GM18867 (cell line): ENCODE results near the gene DOK6.

Source experiments
- ATAC-seq: cut with Tn5 transposase; IDR thresholded peaks from one replicate; pipeline ENCODE4 v1.9.1; 2021; ENCODE audit warnings: mild to moderate bottlenecking, moderate library complexity; ENCODE audit not compliant: unreplicated experiment

Gene DOK6

DNA sequence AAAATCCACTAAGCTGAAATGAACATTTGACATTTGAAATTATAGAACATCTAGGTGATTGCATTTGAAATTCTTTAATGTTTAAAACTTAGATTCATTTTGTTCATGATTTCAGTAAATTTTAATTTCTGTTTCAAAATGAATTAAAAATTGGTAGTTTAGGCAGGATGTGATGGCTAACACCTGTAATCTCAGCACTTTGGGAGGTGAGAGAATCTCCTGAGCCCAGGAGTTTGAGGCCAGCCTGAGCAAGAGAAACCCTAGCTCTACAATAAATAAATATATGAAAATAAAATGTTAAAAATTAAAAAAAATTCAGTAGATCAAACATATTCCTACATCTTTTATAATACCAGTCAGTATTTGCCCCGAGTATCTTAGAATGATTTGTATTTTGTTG is 330.0 kb downstream of the DOK6 start:
- ATAC-seq, result no peak

- ATAC-seq, result no peak
Measured at GRCh38 chr18:69734536-69734935, 333.8 kb downstream of the DOK6 start.

- no peak for ATAC-seq
Measured at GRCh38 chr18:69736730-69737129, 336.0 kb downstream of the DOK6 start.

- ATAC-seq, result no peak
Measured at GRCh38 chr18:69737851-69738250, 337.2 kb downstream of the DOK6 start.

GRCh38 chr18:69747388-69747787 is 346.7 kb downstream of the DOK6 start:
- no peak for ATAC-seq

DNA sequence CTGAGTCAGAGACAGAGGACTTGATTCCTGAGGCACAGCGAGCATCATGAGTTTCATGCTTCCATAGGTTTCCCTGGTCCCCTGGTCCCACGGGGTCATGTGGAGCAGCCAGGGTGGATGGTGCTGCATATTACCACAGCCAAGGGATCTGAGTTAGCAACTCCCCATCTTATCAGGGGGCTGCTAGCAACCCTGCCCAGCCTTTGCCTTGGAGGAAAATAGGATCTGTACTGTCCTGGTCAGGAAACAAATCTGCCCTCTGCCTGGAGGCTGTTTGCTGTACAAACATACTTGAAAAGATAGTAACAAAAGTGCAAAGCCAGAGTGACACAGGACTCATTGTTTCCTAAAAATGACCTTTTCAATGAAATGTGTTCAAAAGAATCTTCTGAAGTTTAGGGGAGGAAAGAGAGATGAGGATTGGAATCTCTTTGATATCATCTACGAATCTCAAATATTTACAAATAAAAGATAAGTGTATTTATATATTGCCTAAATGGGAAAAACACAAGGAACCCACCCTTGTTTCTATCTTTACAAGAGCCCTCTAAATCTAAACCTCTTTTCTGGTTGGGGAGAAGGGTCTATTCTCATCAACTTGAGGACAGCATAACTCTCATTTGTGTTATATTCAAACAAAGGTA is 352.2 kb downstream of the DOK6 start:
- ATAC-seq, result no peak

DNA sequence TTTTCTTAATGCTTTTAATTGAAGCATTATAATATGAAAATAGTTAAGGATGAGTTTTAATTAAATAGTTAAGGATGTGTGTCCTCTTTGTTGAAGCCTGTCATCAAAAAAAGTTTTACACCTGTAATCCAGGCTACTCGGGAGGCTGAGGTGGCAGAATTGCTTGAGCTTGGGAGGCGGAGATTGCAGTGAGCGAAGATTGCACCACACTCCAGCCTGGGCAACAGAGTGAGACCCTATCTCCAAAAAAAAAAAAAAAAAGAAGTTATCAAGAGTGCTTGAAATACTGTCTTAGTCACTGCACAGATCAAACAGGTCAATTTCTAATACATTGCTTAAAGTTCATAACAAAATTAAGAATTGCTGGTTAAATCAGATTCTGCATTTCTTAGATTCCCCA is 353.4 kb downstream of the DOK6 start:
- no peak for ATAC-seq

GRCh38 chr18:69755041-69755440 is 354.4 kb downstream of the DOK6 start:
- ATAC-seq, result no peak

DNA sequence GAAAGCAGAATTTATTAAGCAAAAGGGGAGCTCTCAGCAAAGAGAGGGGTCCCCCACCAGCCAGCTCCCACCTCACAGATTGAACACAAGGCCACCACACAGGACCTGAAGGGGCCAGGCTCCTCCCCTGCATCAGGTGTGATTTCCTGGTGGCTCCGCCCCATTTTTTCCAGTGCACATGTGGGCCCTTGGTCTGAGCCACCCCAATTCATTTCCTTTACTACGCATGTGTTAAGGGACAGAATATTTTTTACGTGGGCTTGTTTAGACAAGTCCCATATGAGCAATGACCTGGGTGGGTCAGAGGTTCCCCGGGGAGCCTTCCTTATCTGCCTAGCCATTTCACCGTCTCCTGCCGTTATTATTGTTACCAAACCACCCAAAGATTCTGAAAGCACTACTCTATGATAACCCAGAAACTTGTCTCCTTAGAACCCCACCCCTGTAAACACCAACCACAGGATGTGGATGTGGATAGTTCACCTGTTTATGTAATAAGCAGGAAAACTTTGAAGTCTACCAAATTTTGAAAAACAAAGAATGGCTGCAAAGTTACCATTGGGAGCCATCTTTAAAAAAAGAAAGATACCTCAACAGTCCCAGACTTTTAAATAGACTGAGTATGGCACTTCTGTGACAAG is 355.3 kb downstream of the DOK6 start:
- ATAC-seq, result no peak

- ATAC-seq, result no peak
Measured at GRCh38 chr18:69757733-69758132, 357.0 kb downstream of the DOK6 start.

- ATAC-seq, result no peak
Measured at GRCh38 chr18:69758458-69758857, 357.8 kb downstream of the DOK6 start.

- no peak for ATAC-seq
Measured at GRCh38 chr18:69759046-69759445, 358.4 kb downstream of the DOK6 start.

GRCh38 chr18:69763002-69763401 is 362.3 kb downstream of the DOK6 start:
- ATAC-seq, result no peak

- ATAC-seq, result no peak
Measured at GRCh38 chr18:69763821-69764220, 363.1 kb downstream of the DOK6 start.

DNA sequence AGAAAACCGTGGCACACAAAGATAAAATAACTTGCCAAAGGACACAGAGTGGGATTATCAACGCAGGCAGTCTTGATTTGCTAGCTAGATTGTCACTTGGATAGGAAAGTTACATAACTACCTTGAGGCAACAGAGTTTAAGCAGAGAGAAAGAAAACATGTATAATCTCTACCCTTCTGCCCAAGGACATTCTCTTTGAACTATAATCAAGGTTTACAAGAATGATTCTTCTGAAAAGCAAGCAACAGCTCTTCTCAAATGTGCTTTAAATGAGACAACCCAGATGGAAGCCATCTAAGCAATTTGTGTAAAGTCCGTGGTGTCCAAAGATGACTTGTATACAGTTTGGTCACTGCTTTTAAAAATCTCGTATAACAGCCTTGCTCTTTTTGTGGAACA is 369.6 kb downstream of the DOK6 start:
- ATAC-seq, result no peak

DNA sequence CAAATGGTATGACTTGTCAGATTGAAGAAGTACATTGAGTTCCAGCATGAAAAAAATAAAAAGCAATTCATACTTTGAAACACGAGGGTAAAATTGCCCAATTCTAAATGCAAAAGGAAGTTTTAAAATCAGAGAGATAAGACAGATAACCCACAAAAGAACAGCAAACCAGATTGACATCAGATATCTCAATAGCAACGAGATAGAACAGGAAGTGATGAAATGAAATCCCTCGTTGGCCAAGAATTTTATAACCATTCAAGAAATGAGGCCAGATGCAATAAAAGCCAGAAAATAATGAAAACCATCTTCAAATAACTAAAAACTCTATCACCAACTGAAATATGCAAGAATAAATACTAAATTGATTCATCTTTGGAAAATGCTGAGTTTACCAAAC is 374.1 kb downstream of the DOK6 start:
- no peak for ATAC-seq

DNA sequence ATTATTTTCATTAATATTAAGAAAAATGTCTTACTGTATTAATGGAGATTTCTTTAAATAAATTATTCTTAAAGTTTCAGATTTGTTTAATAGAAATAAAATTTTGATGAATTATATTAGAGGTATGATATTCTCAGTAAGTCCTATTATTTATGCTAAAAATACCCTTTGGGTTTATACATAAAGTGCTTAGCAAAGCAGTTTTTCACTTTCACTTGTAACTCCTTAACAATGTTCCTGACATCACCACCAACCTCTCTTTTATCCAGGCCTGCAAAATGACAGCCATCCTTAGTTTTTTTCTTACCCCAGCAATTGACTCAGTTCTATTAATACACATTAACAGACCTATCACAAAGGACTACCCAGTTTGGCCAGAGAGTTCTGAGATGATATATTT is 376.6 kb downstream of the DOK6 start:
- ATAC-seq, result no peak

DNA sequence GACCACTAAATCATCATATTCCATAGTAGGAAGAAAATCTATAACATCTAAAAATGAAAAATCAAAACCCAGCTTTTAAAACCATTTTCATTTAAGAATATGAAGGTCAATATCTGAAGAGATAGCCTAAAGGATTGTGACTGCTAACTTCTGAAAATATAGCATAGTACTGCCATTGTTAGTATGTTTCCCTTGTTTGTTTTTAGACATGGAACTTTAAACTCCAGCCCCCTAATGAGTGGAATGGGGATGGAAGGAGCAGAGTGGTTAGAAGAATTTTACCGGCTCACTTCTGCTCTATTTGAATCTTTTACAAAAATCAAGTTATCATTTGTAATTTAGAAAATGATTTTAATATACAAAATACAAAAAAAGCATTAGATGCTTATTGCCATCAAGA is 378.0 kb downstream of the DOK6 start:
- ATAC-seq, result no peak

DNA sequence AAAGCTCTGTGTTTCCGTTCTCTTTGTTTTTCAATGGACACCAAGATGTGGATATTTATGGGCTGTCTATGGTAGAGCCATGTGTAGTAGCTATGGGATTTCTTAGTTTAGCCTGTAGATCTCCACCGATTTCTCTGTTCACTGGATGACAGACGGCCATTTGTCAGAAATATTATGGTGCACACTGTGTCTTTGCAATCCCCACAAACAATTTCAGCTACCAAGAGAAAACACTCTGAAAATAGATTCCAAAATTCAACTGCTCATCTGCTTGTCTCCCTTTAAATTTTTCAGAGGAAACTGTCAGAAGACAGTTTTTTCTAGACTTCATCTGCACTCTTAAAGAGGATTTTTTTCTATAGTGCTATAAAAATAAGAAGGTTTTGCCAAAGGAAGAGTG is 380.2 kb downstream of the DOK6 start:
- no peak for ATAC-seq

DNA sequence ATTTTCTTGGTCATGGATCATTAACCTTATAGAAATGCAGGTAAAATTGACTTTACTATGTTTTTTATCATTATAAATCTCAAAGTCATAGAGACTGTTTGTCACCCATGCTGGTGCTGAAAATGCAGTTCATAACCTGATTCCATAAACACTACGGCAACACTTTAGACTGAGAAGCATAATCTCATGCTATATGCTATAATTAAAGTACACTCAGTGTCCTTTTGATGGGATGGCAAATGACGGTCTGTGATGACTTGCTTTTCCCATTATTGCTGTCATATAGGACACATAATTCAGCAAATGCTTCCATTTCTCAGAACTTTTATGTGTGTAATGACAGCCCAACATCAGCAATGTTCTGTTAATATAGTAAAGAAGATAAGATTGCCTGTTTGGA is 384.1 kb downstream of the DOK6 start:
- ATAC-seq, result no peak

GRCh38 chr18:69785466-69785865 is 384.8 kb downstream of the DOK6 start:
- ATAC-seq, result no peak

GRCh38 chr18:69786427-69786826 is 385.7 kb downstream of the DOK6 start:
- ATAC-seq, result no peak
